ENCODE results near the gene RUNX2. TPM values are rescaled to one million over a fixed set of nuclear protein-coding genes. Genes with fewer than 3 reads are reported as not detected.

The RUNX2 gene
- total RNA-seq, 6 experiments from 2014 or later: 7.4 to 12.7 (median 10.8) TPM

GRCh38 chr6:45681860-45682511 lies 353.9 kb downstream of the RUNX2 start:
- no peak overlapping the region for H3K4me3 Mint-ChIP-seq
- H3K36me3 Mint-ChIP-seq (ENCODE audit: low read depth): peaks cover 17% of the 10 kb centered on the region
- TF ChIP-seq, protein P1, sequence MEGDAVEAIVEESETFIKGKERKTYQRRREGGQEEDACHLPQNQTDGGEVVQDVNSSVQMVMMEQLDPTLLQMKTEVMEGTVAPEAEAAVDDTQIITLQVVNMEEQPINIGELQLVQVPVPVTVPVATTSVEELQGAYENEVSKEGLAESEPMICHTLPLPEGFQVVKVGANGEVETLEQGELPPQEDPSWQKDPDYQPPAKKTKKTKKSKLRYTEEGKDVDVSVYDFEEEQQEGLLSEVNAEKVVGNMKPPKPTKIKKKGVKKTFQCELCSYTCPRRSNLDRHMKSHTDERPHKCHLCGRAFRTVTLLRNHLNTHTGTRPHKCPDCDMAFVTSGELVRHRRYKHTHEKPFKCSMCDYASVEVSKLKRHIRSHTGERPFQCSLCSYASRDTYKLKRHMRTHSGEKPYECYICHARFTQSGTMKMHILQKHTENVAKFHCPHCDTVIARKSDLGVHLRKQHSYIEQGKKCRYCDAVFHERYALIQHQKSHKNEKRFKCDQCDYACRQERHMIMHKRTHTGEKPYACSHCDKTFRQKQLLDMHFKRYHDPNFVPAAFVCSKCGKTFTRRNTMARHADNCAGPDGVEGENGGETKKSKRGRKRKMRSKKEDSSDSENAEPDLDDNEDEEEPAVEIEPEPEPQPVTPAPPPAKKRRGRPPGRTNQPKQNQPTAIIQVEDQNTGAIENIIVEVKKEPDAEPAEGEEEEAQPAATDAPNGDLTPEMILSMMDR (IDR thresholded peaks at IDR 0.05): no peak
- H3K27me3 Mint-ChIP-seq (ENCODE audit: insufficient read depth): peaks cover 5% of the 10 kb centered on the region; the same call in 1 of the 2 replicates
- H3K27ac Mint-ChIP-seq: no peak overlapping the region
- DNase-seq: peak; percentile 47
- peaks cover 15% of the 10 kb centered on the region for H3K4me1 Mint-ChIP-seq (ENCODE audit: low read depth)
- peaks cover 13% of the 10 kb centered on the region for H3K9me3 Mint-ChIP-seq

DNA sequence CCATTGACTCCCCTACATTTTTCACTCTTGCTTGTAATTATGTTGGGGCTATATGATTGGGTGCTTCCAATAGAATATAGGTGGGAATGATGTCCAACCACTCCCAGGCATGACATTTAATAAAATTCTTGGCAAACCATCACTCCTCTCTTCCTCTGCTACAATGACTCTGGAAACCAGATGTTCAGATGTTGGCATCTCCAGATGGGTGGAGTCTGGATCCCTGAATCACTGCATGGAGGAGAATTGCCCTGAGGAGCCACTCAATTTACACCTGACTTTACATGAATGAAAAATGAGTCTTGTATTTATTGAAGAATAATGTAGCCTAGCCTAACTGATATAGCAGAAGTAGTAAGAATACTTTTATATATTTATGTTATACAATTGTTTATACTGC lies 356.3 kb downstream of the RUNX2 start:
- Mint-ChIP-seq H3K36me3 (ENCODE audit: low read depth) (peaks cover 16% of the 10 kb centered on the region), H3K9me3 (peaks cover 13% of the 10 kb centered on the region), H3K27me3 (ENCODE audit: insufficient read depth) (peaks cover 5% of the 10 kb centered on the region; the same call in 1 of the 2 replicates), H3K4me3 (no peak overlapping the region), H3K4me1 (ENCODE audit: low read depth) (peaks cover 8% of the 10 kb centered on the region), H3K27ac (no peak overlapping the region)
- TF ChIP-seq, protein P1 (IDR thresholded peaks at IDR 0.05): no peak
- no peak for DNase-seq

- Mint-ChIP-seq H3K27ac (no peak overlapping the region), H3K36me3 (ENCODE audit: low read depth) (peaks cover 13% of the 10 kb centered on the region), H3K9me3 (peaks cover 13% of the 10 kb centered on the region), H3K4me1 (ENCODE audit: low read depth) (peaks cover 8% of the 10 kb centered on the region), H3K4me3 (no peak overlapping the region), H3K27me3 (ENCODE audit: insufficient read depth) (peaks cover 5% of the 10 kb centered on the region; the same call in 1 of the 2 replicates)
- no peak for DNase-seq
- TF ChIP-seq, protein P1 (IDR thresholded peaks at IDR 0.05): no peak
Measured at GRCh38 chr6:45685076-45685475, 356.9 kb downstream of the RUNX2 start.

GRCh38 chr6:45686841-45687569 lies 358.9 kb downstream of the RUNX2 start:
- peaks cover 5% of the 10 kb centered on the region; the same call in 1 of the 2 replicates for H3K27me3 Mint-ChIP-seq (ENCODE audit: insufficient read depth)
- TF ChIP-seq, protein P1 (IDR thresholded peaks at IDR 0.05): no peak
- H3K9me3 Mint-ChIP-seq: peaks cover 4% of the 10 kb centered on the region
- H3K4me1 Mint-ChIP-seq (ENCODE audit: low read depth): peaks cover 22% of the 10 kb centered on the region
- DNase-seq: no peak
- peaks cover 4% of the 10 kb centered on the region for H3K36me3 Mint-ChIP-seq (ENCODE audit: low read depth)
- H3K27ac Mint-ChIP-seq: no peak overlapping the region
- H3K4me3 Mint-ChIP-seq: no peak overlapping the region

GRCh38 chr6:45687570-45687969 lies 359.4 kb downstream of the RUNX2 start:
- no peaks in the 10 kb centered on the region for H3K9me3 Mint-ChIP-seq

More at GRCh38 chr6:45687570-45687969, 359.4 kb downstream of the RUNX2 start:
- TF ChIP-seq, protein P1 (IDR thresholded peaks at IDR 0.05): no peak
- no peak overlapping the region for H3K27ac Mint-ChIP-seq
- no peak overlapping the region for H3K4me3 Mint-ChIP-seq
- H3K36me3 Mint-ChIP-seq (ENCODE audit: low read depth): no peaks in the 10 kb centered on the region
- peaks cover 5% of the 10 kb centered on the region for H3K27me3 Mint-ChIP-seq (ENCODE audit: insufficient read depth)
- DNase-seq: no peak
- H3K4me1 Mint-ChIP-seq (ENCODE audit: low read depth): peaks cover 21% of the 10 kb centered on the region

Measured in HFFc6 (cell line).